Astrocyte (in vitro differentiated cells and primary cell): ENCODE data around the gene MRPS6. TPM values are rescaled to one million over a fixed set of nuclear protein-coding genes. Genes with fewer than 3 reads are reported as not detected.

Source experiments
- DNase-seq: peaks from one replicate; pipeline ENCODE4 v3.0.0-alpha.2; 2010; ENCODE audit warnings: low read depth
- FAIRE-seq: peaks from 2 replicates; lab custom pipeline; 2011; peaks lifted over from hg19 to GRCh38; lab: Jason Lieb, UNC
- H2AFZ ChIP-seq: 2 replicates; pipeline ENCODE4 v1.6.0; 2012; ENCODE audit warnings: low read depth, low read length, inconsistent platforms
- H3K27ac ChIP-seq: 2 replicates; pipeline ENCODE4 v1.5.1; 2011; ENCODE audit warnings: low read depth, low read length, inconsistent platforms
- H3K27me3 ChIP-seq: 2 replicates; pipeline ENCODE4 v1.6.0; 2011; ENCODE audit warnings: low read length, inconsistent platforms; ENCODE audit not compliant: insufficient read depth
- H3K36me3 ChIP-seq: 2 replicates; pipeline ENCODE4 v1.5.1; 2011; ENCODE audit warnings: low read length, inconsistent platforms; ENCODE audit not compliant: insufficient read depth
- H3K4me1 ChIP-seq: 2 replicates; pipeline ENCODE4 v1.5.1; 2011; ENCODE audit warnings: low read length, inconsistent platforms; ENCODE audit not compliant: insufficient read depth
- H3K4me2 ChIP-seq: 2 replicates; pipeline ENCODE4 v1.6.0; 2012; ENCODE audit warnings: low read length, inconsistent platforms
- H3K4me3 ChIP-seq: 2 replicates; pipeline ENCODE4 v1.5.1; 2011; ENCODE audit warnings: low read depth, mild to moderate bottlenecking, low read length, inconsistent platforms; ENCODE audit not compliant: insufficient read depth
- H3K79me2 ChIP-seq: 2 replicates; pipeline ENCODE4 v1.6.0; 2012; ENCODE audit warnings: mild to moderate bottlenecking, low read length, inconsistent platforms; ENCODE audit not compliant: insufficient read depth
- H3K9ac ChIP-seq: 2 replicates; pipeline ENCODE4 v1.6.0; 2012; ENCODE audit warnings: mild to moderate bottlenecking, low read length, inconsistent platforms
- H3K9me3 ChIP-seq: 2 replicates; pipeline ENCODE4 v1.5.1; 2012; ENCODE audit warnings: low read depth, mild to moderate bottlenecking, low read length, inconsistent platforms; ENCODE audit not compliant: insufficient read depth
- H4K20me1 ChIP-seq: 2 replicates; pipeline ENCODE4 v1.6.0; 2012; ENCODE audit warnings: low read length, inconsistent platforms; ENCODE audit not compliant: insufficient read depth
- H3K27ac Mint-ChIP-seq: one replicate; pipeline ENCODE4 v1.8.0; 2021; ENCODE audit warnings: mild to moderate bottlenecking, mixed read lengths; ENCODE audit not compliant: unreplicated experiment
- H3K27me3 Mint-ChIP-seq: one replicate; pipeline ENCODE4 v1.8.0; 2021; ENCODE audit warnings: low read depth, mixed read lengths; ENCODE audit not compliant: unreplicated experiment
- H3K36me3 Mint-ChIP-seq: one replicate; pipeline ENCODE4 v1.8.0; 2021; ENCODE audit warnings: low read depth, mixed read lengths; ENCODE audit not compliant: unreplicated experiment
- H3K4me1 Mint-ChIP-seq: one replicate; pipeline ENCODE4 v1.8.0; 2021; ENCODE audit warnings: low read depth, mixed read lengths; ENCODE audit not compliant: unreplicated experiment
- H3K4me3 Mint-ChIP-seq: one replicate; pipeline ENCODE4 v1.8.0; 2021; ENCODE audit warnings: mild to moderate bottlenecking, moderate library complexity, mixed read lengths; ENCODE audit not compliant: unreplicated experiment
- H3K9me3 Mint-ChIP-seq: one replicate; pipeline ENCODE4 v1.8.0; 2021; ENCODE audit warnings: mild to moderate bottlenecking, mixed read lengths; ENCODE audit not compliant: unreplicated experiment
- CTCF ChIP-seq: IDR thresholded peaks from 2 replicates; pipeline ENCODE4 v1.5.1; 2011; ENCODE audit warnings: low read depth, mild to moderate bottlenecking, inconsistent platforms, low read length, moderate library complexity; ENCODE audit not compliant: insufficient read depth
- EZH2 ChIP-seq: IDR thresholded peaks from 2 replicates; pipeline ENCODE4 v1.6.1; 2012; ENCODE audit warnings: mild to moderate bottlenecking, low read length, inconsistent platforms; ENCODE audit not compliant: insufficient read depth
- total RNA-seq: library from RNA; stranded (reverse); gene quantifications from 2 replicates; pipeline ENCODE4 v1.2.1, GENCODE V29; 2021

MRPS6 gene
- total RNA-seq, 1 donor from 2014 or later = 67.5 TPM

GRCh38 chr21:34181431-34182039, 108.2 kb downstream of the MRPS6 start:
- no peaks in the 10 kb centered on the region for H3K36me3 Mint-ChIP-seq
- H3K9me3 Mint-ChIP-seq = no peaks in the 10 kb centered on the region
- H3K9ac ChIP-seq = no peak overlapping the region
- H3K4me3 Mint-ChIP-seq = no peak overlapping the region
- H3K4me3 ChIP-seq = no peak overlapping the region
- H3K79me2 ChIP-seq = no peaks in the 10 kb centered on the region
- H3K27ac Mint-ChIP-seq = peak overlapping the region; percentile 34
- no peak overlapping the region for H3K4me2 ChIP-seq
- no peaks in the 10 kb centered on the region for H3K4me1 ChIP-seq
- peaks cover 18% of the 10 kb centered on the region for H3K4me1 Mint-ChIP-seq
- peaks cover 10% of the 10 kb centered on the region for H3K27me3 ChIP-seq
- no peaks in the 10 kb centered on the region for H3K36me3 ChIP-seq
- FAIRE-seq = no peak
- no peaks in the 10 kb centered on the region for H3K27me3 Mint-ChIP-seq
- H3K27ac ChIP-seq = no peak overlapping the region
- no peak overlapping the region for H2AFZ ChIP-seq
- TF ChIP-seq CTCF (no peak), EZH2 (no peak)
- DNase-seq = no peak
- H3K9me3 ChIP-seq = no peaks in the 10 kb centered on the region
- H4K20me1 ChIP-seq = no peaks in the 10 kb centered on the region

GRCh38 chr21:34182436-34182835, 109.1 kb downstream of the MRPS6 start:
- H3K9ac ChIP-seq = no peak overlapping the region
- no peak overlapping the region for H3K4me2 ChIP-seq
- H3K4me3 ChIP-seq = no peak overlapping the region
- no peaks in the 10 kb centered on the region for H3K36me3 Mint-ChIP-seq
- no peaks in the 10 kb centered on the region for H3K79me2 ChIP-seq
- no peak for TF ChIP-seq EZH2
- TF ChIP-seq CTCF = no peak
- DNase-seq (no peak), FAIRE-seq (no peak)
- H3K4me1 Mint-ChIP-seq = peaks cover 18% of the 10 kb centered on the region
- H3K4me1 ChIP-seq = no peaks in the 10 kb centered on the region
- no peaks in the 10 kb centered on the region for H3K9me3 Mint-ChIP-seq
- no peaks in the 10 kb centered on the region for H3K9me3 ChIP-seq
- H3K4me3 Mint-ChIP-seq = no peak overlapping the region
- H3K27ac Mint-ChIP-seq = no peak overlapping the region
- no peaks in the 10 kb centered on the region for H3K27me3 Mint-ChIP-seq
- no peak overlapping the region for H3K27ac ChIP-seq
- H3K36me3 ChIP-seq = no peaks in the 10 kb centered on the region
- no peak overlapping the region for H2AFZ ChIP-seq
- H3K27me3 ChIP-seq = peaks cover 10% of the 10 kb centered on the region
- no peaks in the 10 kb centered on the region for H4K20me1 ChIP-seq

- Histone ChIP-seq H4K20me1 (no peaks in the 10 kb centered on the region), H3K27ac (no peak overlapping the region), H2AFZ (no peak overlapping the region), H3K4me3 (no peak overlapping the region), H3K4me1 (no peaks in the 10 kb centered on the region), H3K4me2 (no peak overlapping the region), H3K9me3 (no peaks in the 10 kb centered on the region), H3K36me3 (no peaks in the 10 kb centered on the region), H3K79me2 (no peaks in the 10 kb centered on the region), H3K9ac (no peak overlapping the region), H3K27me3 (peaks cover 10% of the 10 kb centered on the region)
- Mint-ChIP-seq H3K36me3 (peaks cover 4% of the 10 kb centered on the region), H3K4me3 (peak overlapping the region; percentile 20), H3K4me1 (peaks cover 18% of the 10 kb centered on the region), H3K9me3 (no peaks in the 10 kb centered on the region), H3K27ac (no peak overlapping the region), H3K27me3 (no peaks in the 10 kb centered on the region)
- FAIRE-seq = no peak
- DNase-seq = no peak
- TF ChIP-seq CTCF (no peak), EZH2 (no peak)
Measured at GRCh38 chr21:34183331-34183928, 110.1 kb downstream of the MRPS6 start.
